Endodermal cell (in vitro differentiated cells): ENCODE data around the gene ATP1A2. TPM values are rescaled to one million over a fixed set of nuclear protein-coding genes. Genes with fewer than 3 reads are reported as not detected.

ENCODE experiments used
- DNase-seq: peaks from one replicate; pipeline ENCODE4 v3.0.0-alpha.2; 2017
- H3K27ac ChIP-seq: 2 replicates; pipeline ENCODE4 v1.5.1; 2013; ENCODE audit warnings: mild to moderate bottlenecking, low read depth, low read length, moderate library complexity
- H3K27me3 ChIP-seq: 2 replicates; pipeline ENCODE4 v1.6.1; 2013; ENCODE audit warnings: mild to moderate bottlenecking, low read length, moderate library complexity; ENCODE audit not compliant: insufficient read depth, control insufficient read depth, poor library complexity, severe bottlenecking
- H3K36me3 ChIP-seq: 2 replicates; pipeline ENCODE4 v1.7.0; 2013; ENCODE audit warnings: mild to moderate bottlenecking, low read length, moderate library complexity; ENCODE audit not compliant: control insufficient read depth, insufficient read depth
- H3K4me1 ChIP-seq: one replicate; pipeline ENCODE4 v1.7.0; 2013; ENCODE audit warnings: low read length; ENCODE audit not compliant: control insufficient read depth, insufficient read depth
- H3K4me3 ChIP-seq: 2 replicates; pipeline ENCODE4 v1.5.1; 2013; ENCODE audit warnings: mild to moderate bottlenecking, low read length, moderate library complexity
- H3K9ac ChIP-seq: 2 replicates; pipeline ENCODE4 v1.6.1; 2013; ENCODE audit warnings: mild to moderate bottlenecking, low read length, moderate library complexity; ENCODE audit not compliant: poor library complexity, severe bottlenecking; ENCODE audit errors: extremely low read depth
- H3K9me3 ChIP-seq: 2 replicates; pipeline ENCODE4 v1.6.1; 2013; ENCODE audit warnings: mild to moderate bottlenecking, low read length, moderate library complexity; ENCODE audit not compliant: control insufficient read depth
- H3K27ac Mint-ChIP-seq: 2 replicates; pipeline ENCODE4 v1.8.0; 2020; ENCODE audit warnings: mixed read lengths
- H3K27me3 Mint-ChIP-seq: 2 replicates; pipeline ENCODE4 v1.8.0; 2021; ENCODE audit warnings: mild to moderate bottlenecking, mixed read lengths; ENCODE audit not compliant: insufficient read depth
- H3K36me3 Mint-ChIP-seq: 2 replicates; pipeline ENCODE4 v1.8.0; 2020; ENCODE audit warnings: low read depth, mixed read lengths
- H3K4me1 Mint-ChIP-seq: 2 replicates; pipeline ENCODE4 v1.8.0; 2020; ENCODE audit warnings: mixed read lengths
- H3K4me3 Mint-ChIP-seq: 2 replicates; pipeline ENCODE4 v1.8.0; 2020; ENCODE audit warnings: mild to moderate bottlenecking, moderate library complexity, mixed read lengths
- H3K9me3 Mint-ChIP-seq: 2 replicates; pipeline ENCODE4 v1.8.0; 2020; ENCODE audit warnings: mild to moderate bottlenecking, mixed read lengths
- CTCF ChIP-seq: fragments of 200-600 bp; sonication (generic); conservative IDR thresholded peaks from 2 replicates; pipeline ENCODE4 v1.5.0; 2021; ENCODE audit warnings: antibody characterized with exemption, mild to moderate bottlenecking
- WGBS, 2 experiments: methylation state at CpG; one replicate each; pipeline versions ENCODE4 v1.1.5 to v1.1.7; 2013; ENCODE audit warnings: missing lambda C conversion rate in 2 of 2, mixed read lengths in 1 of 2; ENCODE audit not compliant: insufficient coverage in 1 of 2, insufficient read length in 1 of 2; 5-methylcytosine and 5-hydroxymethylcytosine counted together
- total RNA-seq, 2 donors: library from RNA; stranded (reverse); fragmentation: NEBNext Ultra II Directional in 1 of 2; extraction: Animal tissue kit (Norgen Biotek cat#: 25700) in 1 of 2; gene quantifications; 2 replicates in 1 of 2; 3 replicates in 1 of 2; pipeline ENCODE4 v1.2.1, GENCODE V29; 2021

The ATP1A2 gene
- total RNA-seq, 2 donors from 2014 or later: 3.0 to 3.2 TPM

- Mint-ChIP-seq H3K27ac (no peak overlapping the region), H3K4me3 (no peak overlapping the region)
Observed at GRCh38 chr1:160094291-160094625, 21.3 kb upstream of the ATP1A2 start.

GRCh38 chr1:160094806-160095205 lies 20.8 kb upstream of the ATP1A2 start:
- H3K27me3 Mint-ChIP-seq: no peaks in the 10 kb centered on the region
- WGBS, 2 experiments: 94 to 98% methylated on average over 13 to 14 of the region's 14 CpGs
- no peaks in the 10 kb centered on the region for H3K36me3 ChIP-seq
- no peak overlapping the region for H3K27ac Mint-ChIP-seq
- peaks cover 4% of the 10 kb centered on the region for H3K4me1 ChIP-seq
- no peak for DNase-seq
- H3K27me3 ChIP-seq: no peaks in the 10 kb centered on the region
- no peak for TF ChIP-seq CTCF
- no peak overlapping the region for H3K27ac ChIP-seq
- H3K4me3 Mint-ChIP-seq: no peak overlapping the region
- peaks cover 12% of the 10 kb centered on the region for H3K36me3 Mint-ChIP-seq
- H3K9me3 Mint-ChIP-seq: no peaks in the 10 kb centered on the region
- H3K9ac ChIP-seq: no peak overlapping the region
- H3K4me3 ChIP-seq: no peak overlapping the region
- no peaks in the 10 kb centered on the region for H3K9me3 ChIP-seq
- H3K4me1 Mint-ChIP-seq: peaks cover 23% of the 10 kb centered on the region

More at GRCh38 chr1:160094291-160094625, 21.3 kb upstream of the ATP1A2 start:
- H3K9me3 ChIP-seq: no peaks in the 10 kb centered on the region
- DNase-seq: no peak
- Mint-ChIP-seq H3K4me1 (peaks cover 23% of the 10 kb centered on the region), H3K27me3 (no peaks in the 10 kb centered on the region), H3K36me3 (peaks cover 12% of the 10 kb centered on the region), H3K9me3 (no peaks in the 10 kb centered on the region)
- H3K27me3 ChIP-seq: no peaks in the 10 kb centered on the region
- no peak overlapping the region for H3K9ac ChIP-seq
- H3K4me3 ChIP-seq: no peak overlapping the region
- H3K4me1 ChIP-seq: peaks cover 2% of the 10 kb centered on the region
- no peak for TF ChIP-seq CTCF
- H3K36me3 ChIP-seq: no peaks in the 10 kb centered on the region
- WGBS, 2 experiments: 92 to 94% methylated on average over 3 to 4 of the region's 4 CpGs
- H3K27ac ChIP-seq: no peak overlapping the region

GRCh38 chr1:160095382-160096105 lies 20.0 kb upstream of the ATP1A2 start:
- DNase-seq: peak; percentile 79
- Mint-ChIP-seq H3K27ac (peak overlapping the region; percentile 28), H3K4me3 (no peak overlapping the region)

More at GRCh38 chr1:160095382-160096105, 20.0 kb upstream of the ATP1A2 start:
- Histone ChIP-seq H3K27me3 (no peaks in the 10 kb centered on the region), H3K4me1 (peaks cover 4% of the 10 kb centered on the region), H3K9me3 (no peaks in the 10 kb centered on the region), H3K36me3 (no peaks in the 10 kb centered on the region), H3K27ac (peak overlapping the region; percentile 63), H3K4me3 (no peak overlapping the region), H3K9ac (no peak overlapping the region)
- peaks cover 23% of the 10 kb centered on the region for H3K4me1 Mint-ChIP-seq
- no peak for TF ChIP-seq CTCF
- no peaks in the 10 kb centered on the region for H3K9me3 Mint-ChIP-seq
- no peaks in the 10 kb centered on the region for H3K27me3 Mint-ChIP-seq
- peaks cover 12% of the 10 kb centered on the region for H3K36me3 Mint-ChIP-seq
- 82% methylated on average over 3 to 4 of the region's 4 CpGs for WGBS, 2 experiments
